Activated T-helper 2 cell treated with anti-CD3 and anti-CD28 coated beads, Interferon-gamma antibody, Interleukin-2, Interleukin-4, amounts not matched to agents 10 μg/mL and 5 μg/mL and 100 μg/mL, durations not matched to agents 14 hours and 24 hours and 36 hours (primary cell): ENCODE data around the gene SHC1. TPM values are rescaled to one million over a fixed set of nuclear protein-coding genes. Genes with fewer than 3 reads are reported as not detected.

ENCODE experiments used
- DNase-seq: peaks from one replicate; pipeline ENCODE4 v3.0.0; 2021; ENCODE audit warnings: low spot score
- H3K27ac Mint-ChIP-seq: one replicate; pipeline ENCODE4 v1.8.0; 2021; ENCODE audit warnings: mixed read lengths
- H3K27me3 Mint-ChIP-seq: one replicate; pipeline ENCODE4 v1.8.0; 2021; ENCODE audit warnings: low read depth, mixed read lengths
- H3K36me3 Mint-ChIP-seq: one replicate; pipeline ENCODE4 v1.8.0; 2021; ENCODE audit warnings: low read depth, mixed read lengths
- H3K4me1 Mint-ChIP-seq: one replicate; pipeline ENCODE4 v1.8.0; 2021; ENCODE audit warnings: low read depth, mixed read lengths
- H3K4me3 Mint-ChIP-seq: one replicate; pipeline ENCODE4 v1.8.0; 2021; ENCODE audit warnings: low read depth, mild to moderate bottlenecking, moderate library complexity, mixed read lengths
- H3K9me3 Mint-ChIP-seq: one replicate; pipeline ENCODE4 v1.8.0; 2021; ENCODE audit warnings: mixed read lengths
- intact Hi-C: fragments of 100-400 bp; cut with micrococcal nuclease; formaldehyde crosslinking; loops from one replicate; pipeline ENCODE4 v1.15.1; 2023
- total RNA-seq: library from RNA; stranded (reverse); gene quantifications from 2 replicates; pipeline ENCODE4 v1.2.3, GENCODE V29; 2022

Gene SHC1
- total RNA-seq, 1 donor from 2014 or later: 55.4 TPM

DNA sequence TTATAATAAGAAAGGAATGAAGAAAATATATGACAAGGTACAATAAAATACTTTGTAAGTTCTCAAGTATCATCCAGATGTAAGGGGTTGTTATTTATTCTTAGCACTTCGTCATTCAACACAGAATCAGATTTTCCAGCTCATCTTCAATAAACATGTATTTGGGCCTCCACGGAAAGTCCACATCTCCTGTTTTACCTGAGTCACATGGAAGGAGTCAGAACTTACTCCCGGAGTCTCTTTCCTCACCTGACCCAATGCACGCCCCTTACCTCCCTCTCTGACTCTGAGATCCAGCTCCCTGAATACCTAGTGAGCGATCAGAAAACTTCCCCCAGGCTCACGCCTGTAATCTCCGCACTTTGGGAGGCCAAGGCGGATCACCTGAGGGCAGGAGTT, 32.6 kb downstream of the SHC1 start:
- H3K36me3 Mint-ChIP-seq: peaks cover 12% of the 10 kb centered on the region
- no peaks in the 10 kb centered on the region for H3K27me3 Mint-ChIP-seq
- H3K27ac Mint-ChIP-seq: peak overlapping the region; percentile 95
- peaks cover 57% of the 10 kb centered on the region for H3K4me1 Mint-ChIP-seq
- no peak for DNase-seq
- peak overlapping the region; percentile 93 for H3K4me3 Mint-ChIP-seq
- intact Hi-C loops: loop anchor here (1.0 to 2.0 kb wide), 3 partner anchors 17 to 379 kb away; partner anchors contain the start of genes CKS1B and UBE2Q1
- no peaks in the 10 kb centered on the region for H3K9me3 Mint-ChIP-seq

GRCh38 chr1:154937085-154937987, 33.2 kb downstream of the SHC1 start:
- Mint-ChIP-seq H3K4me1 (peaks cover 51% of the 10 kb centered on the region), H3K36me3 (peaks cover 12% of the 10 kb centered on the region), H3K9me3 (no peaks in the 10 kb centered on the region), H3K27me3 (no peaks in the 10 kb centered on the region), H3K27ac (peak overlapping the region; percentile 95), H3K4me3 (peak overlapping the region; percentile 93)
- peak; percentile 90 for DNase-seq
- intact Hi-C loops: loop anchor here (1.0 to 2.0 kb wide), 3 partner anchors 18 to 379 kb away; partner anchors contain the start of genes CKS1B and UBE2Q1

DNA sequence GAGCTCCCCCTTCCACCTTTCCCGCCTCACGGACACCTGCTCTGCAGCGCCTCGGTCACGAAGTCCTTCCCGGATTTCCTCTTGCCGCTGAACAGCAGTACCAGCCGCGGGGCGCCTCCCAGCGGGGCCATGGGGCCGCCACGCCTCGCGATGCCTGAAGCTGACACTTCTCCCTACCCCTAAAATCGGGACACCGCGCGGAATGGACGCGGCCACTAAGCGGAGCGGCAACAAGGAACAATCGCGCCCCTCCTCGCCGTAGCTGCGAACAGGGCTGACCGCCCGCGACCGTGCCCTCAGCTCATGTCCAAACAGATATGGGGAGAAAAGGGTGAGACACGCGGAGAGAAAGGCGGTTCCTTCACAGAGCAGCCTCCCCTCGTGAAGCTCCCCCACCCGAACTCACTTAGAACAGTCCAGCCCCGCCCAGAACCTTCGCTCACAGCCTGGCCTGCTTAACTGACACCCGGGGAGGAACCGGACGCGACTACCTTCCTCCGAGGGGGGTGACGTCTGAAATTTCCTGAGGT, 33.9 kb downstream of the SHC1 start, which contains the start of gene PMVK:
PMVK (minus strand) TSS at position 165 of the 530 bp plus-strand sequence; CDS start at position 131, 34 bp downstream.
- Mint-ChIP-seq H3K4me3 (peak within 1 kb of the TSS; percentile 93), H3K27ac (peak within 1 kb of the TSS; percentile 95), H3K36me3 (peaks cover 12% of the 10 kb centered on the region), H3K9me3 (no peaks in the 10 kb centered on the region), H3K4me1 (peaks cover 45% of the 10 kb centered on the region), H3K27me3 (no peaks in the 10 kb centered on the region)
- intact Hi-C loops: loop anchor here (1.0 to 2.0 kb wide), 4 partner anchors 19 to 378 kb away; partner anchors contain the start of genes CKS1B, KRTCAP2, TRIM46 and UBE2Q1
- DNase-seq: peak; percentile 94

DNA sequence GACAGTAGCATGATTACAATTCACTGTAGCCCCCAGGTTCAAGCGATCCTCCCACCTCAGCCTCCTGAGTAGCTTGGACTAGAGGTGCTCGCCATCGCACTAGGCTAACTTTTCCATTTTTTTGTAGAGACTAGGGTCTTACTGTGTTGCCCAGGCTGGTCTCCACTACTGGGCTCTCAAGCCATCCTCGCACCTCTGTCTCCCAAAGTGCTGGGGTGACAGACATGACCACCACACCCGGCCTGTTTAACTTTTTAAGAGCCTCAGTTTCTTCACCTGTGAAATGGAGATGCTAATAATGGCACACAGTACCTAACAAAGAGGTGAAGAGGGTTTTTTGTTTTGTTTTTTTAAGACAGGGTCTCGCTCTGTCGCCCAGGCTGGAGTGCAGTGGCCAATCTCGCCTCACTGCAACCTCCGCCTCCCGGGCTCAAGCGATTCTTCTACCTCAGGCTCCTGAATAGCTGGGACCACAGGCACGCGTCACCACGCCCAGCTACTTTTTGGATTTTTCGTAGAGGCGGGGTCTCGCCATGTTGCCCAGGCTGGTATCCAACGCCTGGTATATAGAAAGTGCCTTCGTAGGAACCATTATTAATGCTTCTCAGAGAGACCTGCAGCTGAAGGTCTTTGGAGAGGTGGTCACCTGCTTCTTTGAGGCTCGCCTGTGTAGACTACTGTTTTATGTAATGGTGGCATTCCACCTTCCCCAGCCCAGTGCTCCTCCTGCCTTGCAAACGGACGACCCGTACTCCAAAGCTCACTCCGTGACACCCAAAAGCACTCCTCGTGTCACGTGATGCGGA, 34.6 kb downstream of the SHC1 start:
- Mint-ChIP-seq H3K27me3 (no peaks in the 10 kb centered on the region), H3K4me3 (peak overlapping the region; percentile 93), H3K9me3 (no peaks in the 10 kb centered on the region), H3K36me3 (peaks cover 16% of the 10 kb centered on the region), H3K4me1 (peaks cover 38% of the 10 kb centered on the region), H3K27ac (peak overlapping the region; percentile 95)
- DNase-seq: no peak
- intact Hi-C loops: loop anchor here (1.0 to 2.0 kb wide), 2 partner anchors 237 to 377 kb away; partner anchors contain the start of genes KRTCAP2, TRIM46 and UBE2Q1

- peak overlapping the region; percentile 49 for H3K4me3 Mint-ChIP-seq
Observed at GRCh38 chr1:154934358-154934948, 36.1 kb downstream of the SHC1 start.

DNA sequence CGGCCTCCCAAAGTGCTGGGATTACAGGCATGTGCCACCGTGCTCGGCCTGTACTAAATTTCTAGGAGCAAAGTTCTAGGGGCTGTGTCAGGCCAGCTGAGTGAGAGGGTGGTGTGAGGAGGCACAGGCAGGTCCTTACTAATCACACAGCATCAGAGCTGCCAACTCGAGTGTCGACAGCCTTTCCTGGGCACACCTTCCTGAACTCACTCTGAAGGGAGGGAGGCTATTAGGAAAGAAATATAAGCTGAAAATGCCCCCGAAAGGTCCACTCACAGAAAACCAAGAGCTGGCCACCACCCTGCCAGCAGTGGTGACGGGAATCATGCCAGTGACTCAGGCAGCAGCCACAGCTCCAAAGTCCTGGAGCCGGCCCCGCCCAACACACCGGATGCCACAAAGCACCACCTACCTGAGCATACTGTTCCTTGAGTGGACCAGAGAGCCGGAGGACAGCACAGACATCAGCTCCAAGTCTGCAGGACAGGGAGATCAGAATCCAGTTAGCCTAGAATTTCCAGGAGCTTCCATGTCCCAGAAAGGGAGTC, 38.5 kb downstream of the SHC1 start:
- Mint-ChIP-seq H3K4me3 (no peak overlapping the region), H3K4me1 (peaks cover 10% of the 10 kb centered on the region), H3K36me3 (peaks cover 41% of the 10 kb centered on the region), H3K9me3 (no peaks in the 10 kb centered on the region), H3K27me3 (no peaks in the 10 kb centered on the region), H3K27ac (no peak overlapping the region)
- no peak for DNase-seq
- intact Hi-C loops: no loop called here

More at GRCh38 chr1:154934358-154934948, 36.1 kb downstream of the SHC1 start:
- Mint-ChIP-seq H3K36me3 (peaks cover 22% of the 10 kb centered on the region), H3K27me3 (no peaks in the 10 kb centered on the region), H3K27ac (no peak overlapping the region), H3K4me1 (peaks cover 27% of the 10 kb centered on the region), H3K9me3 (no peaks in the 10 kb centered on the region)
- intact Hi-C loops: no loop called here
- no peak for DNase-seq

- Mint-ChIP-seq H3K9me3 (no peaks in the 10 kb centered on the region), H3K4me3 (no peak overlapping the region), H3K36me3 (peaks cover 57% of the 10 kb centered on the region), H3K4me1 (peaks cover 9% of the 10 kb centered on the region), H3K27me3 (no peaks in the 10 kb centered on the region), H3K27ac (no peak overlapping the region)
- intact Hi-C loops: no loop called here
- no peak for DNase-seq
Observed at GRCh38 chr1:154926201-154926600, 44.3 kb downstream of the SHC1 start.

- peak overlapping the region; percentile 9 for H3K27ac Mint-ChIP-seq
- peaks cover 9% of the 10 kb centered on the region for H3K4me1 Mint-ChIP-seq
- no peak overlapping the region for H3K4me3 Mint-ChIP-seq
- H3K36me3 Mint-ChIP-seq: peaks cover 53% of the 10 kb centered on the region
- no peaks in the 10 kb centered on the region for H3K9me3 Mint-ChIP-seq
- no peak for DNase-seq
- no peaks in the 10 kb centered on the region for H3K27me3 Mint-ChIP-seq
- intact Hi-C loops: no loop called here
Observed at GRCh38 chr1:154925335-154926170, 45.0 kb downstream of the SHC1 start.

DNA sequence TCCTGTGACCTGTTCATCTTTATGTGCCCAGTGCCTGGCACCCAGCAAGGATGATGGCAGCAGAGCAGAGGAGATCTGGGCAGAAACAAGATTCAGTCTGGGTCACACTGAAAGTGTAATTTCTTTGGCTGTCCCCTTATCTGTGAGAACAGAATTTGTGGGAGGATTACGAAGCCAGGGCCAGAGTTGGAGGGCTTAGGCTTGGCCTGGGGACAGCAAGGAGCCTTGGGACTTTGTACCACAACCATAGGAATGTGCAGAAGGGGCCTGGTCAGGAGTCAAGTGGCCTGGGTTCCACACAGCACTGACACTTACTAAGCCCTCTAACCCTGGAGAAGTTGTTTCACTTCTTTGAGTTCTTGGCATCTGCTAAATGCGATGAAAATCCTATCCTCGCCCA, 46.9 kb downstream of the SHC1 start:
- intact Hi-C loops: no loop called here
- no peak overlapping the region for H3K27ac Mint-ChIP-seq
- peaks cover 9% of the 10 kb centered on the region for H3K4me1 Mint-ChIP-seq
- DNase-seq: no peak
- H3K27me3 Mint-ChIP-seq: no peaks in the 10 kb centered on the region
- peaks cover 40% of the 10 kb centered on the region for H3K36me3 Mint-ChIP-seq
- H3K4me3 Mint-ChIP-seq: no peak overlapping the region
- H3K9me3 Mint-ChIP-seq: no peaks in the 10 kb centered on the region

GRCh38 chr1:154913273-154913672, 57.3 kb downstream of the SHC1 start:
- H3K9me3 Mint-ChIP-seq: peaks cover 6% of the 10 kb centered on the region
- intact Hi-C loops: no loop called here
- H3K27me3 Mint-ChIP-seq: no peaks in the 10 kb centered on the region

DNA sequence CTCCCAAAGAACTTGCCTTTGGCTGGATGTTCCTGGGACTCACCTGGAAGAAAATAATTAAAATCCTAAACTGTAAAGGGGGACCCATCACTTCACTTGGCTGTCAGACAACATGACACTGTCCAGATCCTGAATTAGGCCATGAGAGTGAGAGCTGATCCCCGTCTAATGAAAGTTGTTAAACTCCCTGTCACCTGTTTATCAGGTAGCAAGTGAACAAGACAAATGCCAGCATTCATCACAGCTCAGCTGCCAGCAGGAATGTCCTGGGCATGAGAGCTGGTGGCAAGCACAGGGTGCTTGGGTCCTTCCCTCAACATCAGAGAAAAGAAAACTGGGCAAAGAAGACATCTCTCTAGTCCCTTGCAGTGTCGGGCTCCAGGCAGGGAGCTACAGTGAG, 57.8 kb downstream of the SHC1 start:
- intact Hi-C loops: no loop called here
- DNase-seq: no peak
- Mint-ChIP-seq H3K4me3 (no peak overlapping the region), H3K4me1 (no peaks in the 10 kb centered on the region), H3K27ac (no peak overlapping the region), H3K27me3 (no peaks in the 10 kb centered on the region), H3K9me3 (peaks cover 6% of the 10 kb centered on the region), H3K36me3 (peaks cover 11% of the 10 kb centered on the region)

More at GRCh38 chr1:154913273-154913672, 57.3 kb downstream of the SHC1 start:
- DNase-seq: no peak
- H3K4me1 Mint-ChIP-seq: no peaks in the 10 kb centered on the region
- no peak overlapping the region for H3K4me3 Mint-ChIP-seq
- no peak overlapping the region for H3K27ac Mint-ChIP-seq
- peaks cover 11% of the 10 kb centered on the region for H3K36me3 Mint-ChIP-seq
